ENCODE measurements around the gene ZBTB43. TPM values are rescaled to one million over a fixed set of nuclear protein-coding genes. Genes with fewer than 3 reads are reported as not detected.

The ZBTB43 gene, protein sequence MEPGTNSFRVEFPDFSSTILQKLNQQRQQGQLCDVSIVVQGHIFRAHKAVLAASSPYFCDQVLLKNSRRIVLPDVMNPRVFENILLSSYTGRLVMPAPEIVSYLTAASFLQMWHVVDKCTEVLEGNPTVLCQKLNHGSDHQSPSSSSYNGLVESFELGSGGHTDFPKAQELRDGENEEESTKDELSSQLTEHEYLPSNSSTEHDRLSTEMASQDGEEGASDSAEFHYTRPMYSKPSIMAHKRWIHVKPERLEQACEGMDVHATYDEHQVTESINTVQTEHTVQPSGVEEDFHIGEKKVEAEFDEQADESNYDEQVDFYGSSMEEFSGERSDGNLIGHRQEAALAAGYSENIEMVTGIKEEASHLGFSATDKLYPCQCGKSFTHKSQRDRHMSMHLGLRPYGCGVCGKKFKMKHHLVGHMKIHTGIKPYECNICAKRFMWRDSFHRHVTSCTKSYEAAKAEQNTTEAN
- total RNA-seq (10 to 100 TPM; 23.3 to 64.3 TPM), polyA plus RNA-seq (1 to 10 TPM; 4.6 to 5.8 TPM)
- long read RNA-seq, donor 1, full-length matches to known transcripts, result 16 of 16 reads
- long read RNA-seq, donor 1, partial matches to known transcripts, result 0 of 16 reads
- long read RNA-seq, donor 1, other reads (novel, unspliced or antisense), result 0 of 16 reads
- long read RNA-seq, donor 2, full-length matches to known transcripts, result 9 of 9 reads
- long read RNA-seq, donor 2, partial matches to known transcripts, result 0 of 9 reads
- long read RNA-seq, donor 2, other reads (novel, unspliced or antisense), result 0 of 9 reads
- long read RNA-seq, donor 3, full-length matches to known transcripts, result 12 of 12 reads
- long read RNA-seq, donor 3, partial matches to known transcripts, result 0 of 12 reads
- long read RNA-seq, donor 3, other reads (novel, unspliced or antisense), result 0 of 12 reads
- long read RNA-seq, donor 4, full-length matches to known transcripts, result 9 of 9 reads
- long read RNA-seq, donor 4, partial matches to known transcripts, result 0 of 9 reads
- long read RNA-seq, donor 4, other reads (novel, unspliced or antisense), result 0 of 9 reads
- long read RNA-seq, donor 5, full-length matches to known transcripts, result 26 of 26 reads
- long read RNA-seq, donor 5, partial matches to known transcripts, result 0 of 26 reads
- long read RNA-seq, donor 5, other reads (novel, unspliced or antisense), result 0 of 26 reads

DNA sequence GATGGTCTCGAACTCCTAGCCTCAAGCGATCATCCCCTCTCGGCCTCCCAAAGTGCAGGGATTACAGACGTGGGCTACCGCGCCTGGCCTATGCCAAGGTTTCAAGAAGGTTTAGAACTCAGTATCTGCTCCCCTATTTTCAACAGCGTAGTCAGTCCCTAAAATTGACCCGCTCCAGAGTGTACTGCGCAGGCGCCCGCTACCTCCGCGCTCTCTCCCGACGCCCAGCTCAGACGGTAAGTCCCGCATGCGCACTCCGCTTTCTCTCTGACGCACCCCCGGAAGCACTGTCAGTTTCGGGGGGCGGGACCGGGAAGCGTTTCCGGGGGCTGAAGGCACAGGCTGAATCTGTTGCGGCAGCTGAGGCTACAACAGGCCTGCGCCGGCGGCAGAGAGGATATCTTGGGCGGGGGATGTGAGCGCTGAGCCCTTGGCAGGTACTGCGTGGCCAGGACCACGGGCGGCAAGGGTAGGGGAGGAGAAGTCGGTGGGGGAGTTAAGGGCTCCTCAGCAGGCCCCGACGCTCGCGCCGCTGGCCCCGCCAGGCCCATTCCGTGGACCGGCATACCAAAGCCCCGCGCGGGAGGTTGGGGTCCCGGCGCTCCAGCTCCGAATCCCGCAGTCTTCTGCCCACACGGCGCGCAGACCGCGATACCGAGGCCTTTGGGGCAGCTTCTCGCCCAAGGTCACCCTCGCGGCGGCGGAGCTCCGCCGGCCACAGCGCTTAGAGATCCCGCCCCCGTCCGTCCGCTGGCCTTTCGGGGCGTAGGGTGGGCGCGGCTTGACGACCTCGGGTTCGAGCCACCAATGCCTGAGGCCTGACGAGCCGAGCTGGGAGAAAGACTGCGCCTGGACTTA is at the start of gene ZBTB43:
Gene ZBTB43 (plus strand): TSS at position 345 of the 858 bp plus-strand sequence. CDS start 27,470 bp downstream, outside the sequence.
- Histone ChIP-seq H3K36me3 (ENCODE audit: control insufficient read depth in 4 of 4, insufficient read depth in 4 of 4, low read length in 4 of 4) (peaks cover 0 to 9% (median 2%) of the 10 kb centered on the region in 4 donors), H3K4me3 (peak within 1 kb of the TSS; percentile 86), H3K9me3 (ENCODE audit: control insufficient read depth in 4 of 4, insufficient read depth in 3 of 4, low read length in 3 of 4) (no peaks in the 10 kb centered on the region), H3K9ac (ENCODE audit: insufficient read depth in 1 of 2, low read length in 2 of 2) (peak within 1 kb of the TSS; percentile 77 to 83), H3K27ac (ENCODE audit: low read depth in 1 of 2, low read length in 1 of 2) (peak within 1 kb of the TSS; percentile 91 to 93), H3K4me1 (ENCODE audit: control insufficient read depth in 5 of 5, insufficient read depth in 5 of 5, low read length in 5 of 5) (peaks cover 0 to 15% (median 5%) of the 10 kb centered on the region in 5 donors), H3K27me3 (ENCODE audit: control insufficient read depth in 3 of 3, insufficient read depth in 3 of 3, low read length in 2 of 3) (peaks cover 0 to 2% (median 0%) of the 10 kb centered on the region in 3 donors)
- ATAC-seq (ENCODE audit: insufficient read depth, low FRiP score), result peak; percentile 88
- peak; percentile 97 to 98 (median 98) for DNase-seq
- TF ChIP-seq, protein P1, sequence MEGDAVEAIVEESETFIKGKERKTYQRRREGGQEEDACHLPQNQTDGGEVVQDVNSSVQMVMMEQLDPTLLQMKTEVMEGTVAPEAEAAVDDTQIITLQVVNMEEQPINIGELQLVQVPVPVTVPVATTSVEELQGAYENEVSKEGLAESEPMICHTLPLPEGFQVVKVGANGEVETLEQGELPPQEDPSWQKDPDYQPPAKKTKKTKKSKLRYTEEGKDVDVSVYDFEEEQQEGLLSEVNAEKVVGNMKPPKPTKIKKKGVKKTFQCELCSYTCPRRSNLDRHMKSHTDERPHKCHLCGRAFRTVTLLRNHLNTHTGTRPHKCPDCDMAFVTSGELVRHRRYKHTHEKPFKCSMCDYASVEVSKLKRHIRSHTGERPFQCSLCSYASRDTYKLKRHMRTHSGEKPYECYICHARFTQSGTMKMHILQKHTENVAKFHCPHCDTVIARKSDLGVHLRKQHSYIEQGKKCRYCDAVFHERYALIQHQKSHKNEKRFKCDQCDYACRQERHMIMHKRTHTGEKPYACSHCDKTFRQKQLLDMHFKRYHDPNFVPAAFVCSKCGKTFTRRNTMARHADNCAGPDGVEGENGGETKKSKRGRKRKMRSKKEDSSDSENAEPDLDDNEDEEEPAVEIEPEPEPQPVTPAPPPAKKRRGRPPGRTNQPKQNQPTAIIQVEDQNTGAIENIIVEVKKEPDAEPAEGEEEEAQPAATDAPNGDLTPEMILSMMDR (IDR thresholded peaks at IDR 0.05; ENCODE audit: control extremely low read depth, extremely low read depth), result no peak
- WGBS, 2 donors, result 1 to 3% methylated on average over 73 to 79 of the region's 79 CpGs

DNA sequence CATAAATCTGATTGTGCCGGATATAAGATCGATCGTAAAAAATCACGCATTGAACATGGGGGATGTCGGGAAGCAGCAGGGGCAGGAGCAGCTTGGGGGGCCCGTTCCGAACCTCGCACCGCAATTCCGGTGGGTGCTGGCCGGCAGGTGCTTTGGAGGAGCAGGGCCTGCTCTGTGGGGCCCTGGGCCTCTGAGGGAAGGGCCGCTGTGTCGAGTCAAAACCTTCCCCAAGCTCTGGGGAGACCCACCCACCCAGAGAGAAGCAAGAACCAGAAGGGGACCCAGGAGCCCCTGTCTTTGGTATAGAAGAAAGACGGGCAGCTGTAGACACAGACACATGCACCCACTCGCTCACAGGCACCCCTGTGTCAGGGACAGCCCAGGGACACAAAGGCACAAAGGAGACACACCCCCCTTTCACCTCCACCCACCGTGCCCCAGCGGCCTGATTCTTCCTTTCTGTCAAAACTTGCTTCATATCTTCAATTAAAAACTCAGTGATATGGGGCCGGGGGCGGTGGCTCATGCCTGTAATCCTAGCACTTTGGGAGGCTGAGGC is 49.4 kb upstream of the ZBTB43 start:
- WGBS, 2 donors, result 89 to 95% methylated on average over 19 of the region's 19 CpGs
- no peak overlapping the region for H3K9ac ChIP-seq (ENCODE audit: insufficient read depth in 1 of 2, low read length in 2 of 2)
- H3K36me3 ChIP-seq (ENCODE audit: control insufficient read depth in 4 of 4, insufficient read depth in 4 of 4, low read length in 4 of 4), result no peaks in the 10 kb centered on the region
- H3K4me3 ChIP-seq, result no peak overlapping the region
- TF ChIP-seq, protein P1 (IDR thresholded peaks at IDR 0.05; ENCODE audit: control extremely low read depth, extremely low read depth), result no peak
- DNase-seq (no peak), ATAC-seq (ENCODE audit: insufficient read depth, low FRiP score) (no peak)
- peaks cover 0 to 4% (median 0%) of the 10 kb centered on the region in 3 donors for H3K27me3 ChIP-seq (ENCODE audit: control insufficient read depth in 3 of 3, insufficient read depth in 3 of 3, low read length in 2 of 3)
- H3K9me3 ChIP-seq (ENCODE audit: control insufficient read depth in 4 of 4, insufficient read depth in 3 of 4, low read length in 3 of 4), result peaks cover 0 to 3% (median 0%) of the 10 kb centered on the region in 4 donors
- no peaks in the 10 kb centered on the region for H3K4me1 ChIP-seq (ENCODE audit: control insufficient read depth in 5 of 5, insufficient read depth in 5 of 5, low read length in 5 of 5)
- H3K27ac ChIP-seq (ENCODE audit: low read depth in 1 of 2, low read length in 1 of 2), result no peak overlapping the region

DNA sequence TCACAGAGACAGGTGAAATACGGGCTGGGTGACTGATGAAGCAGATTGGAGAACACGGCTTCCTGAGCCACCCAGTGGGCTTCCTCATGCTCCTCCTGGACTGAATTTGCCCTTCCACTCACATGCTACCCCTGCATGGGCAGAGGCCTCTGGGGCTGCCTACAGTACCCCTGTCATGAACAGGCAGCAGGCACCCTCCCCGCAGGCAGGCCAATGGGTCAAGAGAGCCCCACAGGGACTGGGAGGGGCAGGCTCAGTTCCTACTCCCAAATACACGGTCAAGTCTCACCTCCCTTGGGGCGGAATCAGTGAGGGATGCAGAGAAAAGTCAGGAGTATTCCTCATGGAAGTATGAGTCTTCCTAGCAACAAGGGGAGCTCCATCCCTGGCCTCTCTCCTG is 48.6 kb upstream of the ZBTB43 start:
- Histone ChIP-seq H3K4me3 (no peak overlapping the region), H3K9ac (ENCODE audit: insufficient read depth in 1 of 2, low read length in 2 of 2) (no peak overlapping the region), H3K9me3 (ENCODE audit: control insufficient read depth in 4 of 4, insufficient read depth in 3 of 4, low read length in 3 of 4) (peaks cover 0 to 3% (median 0%) of the 10 kb centered on the region in 4 donors), H3K36me3 (ENCODE audit: control insufficient read depth in 4 of 4, insufficient read depth in 4 of 4, low read length in 4 of 4) (no peaks in the 10 kb centered on the region), H3K27me3 (ENCODE audit: control insufficient read depth in 3 of 3, insufficient read depth in 3 of 3, low read length in 2 of 3) (peaks cover 0 to 4% (median 0%) of the 10 kb centered on the region in 3 donors), H3K27ac (ENCODE audit: low read depth in 1 of 2, low read length in 1 of 2) (no peak overlapping the region), H3K4me1 (ENCODE audit: control insufficient read depth in 5 of 5, insufficient read depth in 5 of 5, low read length in 5 of 5) (no peaks in the 10 kb centered on the region)
- TF ChIP-seq, protein P1 (IDR thresholded peaks at IDR 0.05; ENCODE audit: control extremely low read depth, extremely low read depth), result no peak
- 84 to 87% methylated on average over 5 of the region's 5 CpGs for WGBS, 2 donors
- DNase-seq (no peak), ATAC-seq (ENCODE audit: insufficient read depth, low FRiP score) (no peak)
